NCI-H1105 treated with DMSO at 0.1 percent for 48 hours (cell line): ENCODE results near the gene DLL4.
A peak's percentile ranks its signal among the peaks of the same experiment; 100 is the strongest.

Experiments
- DNase-seq: peaks from one replicate; lab custom pipeline; 2025; lab: John Stamatoyannopoulos, UW

The DLL4 gene

GRCh38 chr15:40928821-40929659 lies at the start of gene DLL4:
TSS of gene DLL4 (plus strand) at chr15:40929340. CDS start at chr15:40929669, 329 bp downstream.
- DNase-seq: peak; percentile 77

- no peak for DNase-seq
Observed at GRCh38 chr15:40879609-40880008, 49.5 kb upstream of the DLL4 start.

- no peak for DNase-seq
Observed at GRCh38 chr15:40881351-40881750, 47.8 kb upstream of the DLL4 start.

GRCh38 chr15:40886586-40886985 lies 42.6 kb upstream of the DLL4 start:
- no peak for DNase-seq

- no peak for DNase-seq
Observed at GRCh38 chr15:40889112-40889511, 40.0 kb upstream of the DLL4 start.

GRCh38 chr15:40891138-40891537 lies 38.0 kb upstream of the DLL4 start:
- no peak for DNase-seq

GRCh38 chr15:40891810-40892446 lies 37.2 kb upstream of the DLL4 start:
- DNase-seq: peak; percentile 43

GRCh38 chr15:40892447-40893012 lies 36.6 kb upstream of the DLL4 start:
- no peak for DNase-seq

GRCh38 chr15:40893019-40893670 lies 36.0 kb upstream of the DLL4 start:
- DNase-seq: no peak

GRCh38 chr15:40893733-40894680 lies 35.1 kb upstream of the DLL4 start, which contains the start of gene VPS18:
TSS of gene VPS18 (plus strand) at chr15:40894450. CDS start at chr15:40894769, 319 bp downstream.
- peak; percentile 85 for DNase-seq

GRCh38 chr15:40894681-40895448 lies 34.3 kb upstream of the DLL4 start:
- DNase-seq: no peak

GRCh38 chr15:40899536-40900207 lies 29.5 kb upstream of the DLL4 start:
- DNase-seq: no peak

GRCh38 chr15:40900256-40901052 lies 28.7 kb upstream of the DLL4 start:
- no peak for DNase-seq

- no peak for DNase-seq
Observed at GRCh38 chr15:40901053-40901443, 28.1 kb upstream of the DLL4 start.

- DNase-seq: no peak
Observed at GRCh38 chr15:40902605-40903561, 26.3 kb upstream of the DLL4 start.

GRCh38 chr15:40904552-40905201 lies 24.5 kb upstream of the DLL4 start:
- DNase-seq: no peak
